ENCODE measurements around the gene IL15RA. TPM values are rescaled to one million over a fixed set of nuclear protein-coding genes. Genes with fewer than 3 reads are reported as not detected.
A peak's percentile ranks its signal among the peaks of the same experiment; 100 is the strongest.

The IL15RA gene
- total and polyA plus RNA-seq, 8 donors, result 4.4 to 46.2 (median 6.8) TPM

DNA sequence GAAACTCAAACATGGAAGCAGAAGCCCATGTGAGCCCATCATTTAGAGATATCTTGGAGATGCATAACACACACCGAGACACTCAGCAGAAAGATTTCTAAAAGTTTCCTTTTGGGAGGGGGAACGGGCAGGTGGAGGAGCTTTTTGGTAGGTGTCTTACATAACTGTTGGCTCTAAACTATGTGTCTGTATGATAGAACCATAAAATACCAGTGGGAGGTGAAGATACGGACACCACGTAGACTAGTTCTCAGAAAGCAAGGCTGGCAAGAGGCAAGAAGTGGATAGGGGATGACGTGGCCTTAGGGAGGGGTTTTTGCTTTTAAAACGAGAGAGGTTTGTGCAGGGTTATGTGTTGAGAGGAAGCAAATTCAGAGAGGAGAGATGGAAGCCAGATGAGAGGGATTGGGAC, 36.5 kb downstream of the IL15RA start:
- peaks cover 0 to 34% of the 10 kb centered on the region in 2 donors for H3K36me3 ChIP-seq
- TF ChIP-seq, protein P1, sequence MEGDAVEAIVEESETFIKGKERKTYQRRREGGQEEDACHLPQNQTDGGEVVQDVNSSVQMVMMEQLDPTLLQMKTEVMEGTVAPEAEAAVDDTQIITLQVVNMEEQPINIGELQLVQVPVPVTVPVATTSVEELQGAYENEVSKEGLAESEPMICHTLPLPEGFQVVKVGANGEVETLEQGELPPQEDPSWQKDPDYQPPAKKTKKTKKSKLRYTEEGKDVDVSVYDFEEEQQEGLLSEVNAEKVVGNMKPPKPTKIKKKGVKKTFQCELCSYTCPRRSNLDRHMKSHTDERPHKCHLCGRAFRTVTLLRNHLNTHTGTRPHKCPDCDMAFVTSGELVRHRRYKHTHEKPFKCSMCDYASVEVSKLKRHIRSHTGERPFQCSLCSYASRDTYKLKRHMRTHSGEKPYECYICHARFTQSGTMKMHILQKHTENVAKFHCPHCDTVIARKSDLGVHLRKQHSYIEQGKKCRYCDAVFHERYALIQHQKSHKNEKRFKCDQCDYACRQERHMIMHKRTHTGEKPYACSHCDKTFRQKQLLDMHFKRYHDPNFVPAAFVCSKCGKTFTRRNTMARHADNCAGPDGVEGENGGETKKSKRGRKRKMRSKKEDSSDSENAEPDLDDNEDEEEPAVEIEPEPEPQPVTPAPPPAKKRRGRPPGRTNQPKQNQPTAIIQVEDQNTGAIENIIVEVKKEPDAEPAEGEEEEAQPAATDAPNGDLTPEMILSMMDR (IDR thresholded peaks at IDR 0.05), result no peak
- no peak for ATAC-seq
- no peak overlapping the region for H3K4me3 ChIP-seq
- H3K27me3 ChIP-seq, result no peaks in the 10 kb centered on the region
- H3K27ac ChIP-seq, result peak overlapping the region; percentile 89 to 92
- intact Hi-C loops (cut with DNase I), result no loop called here
- H3K9me3 ChIP-seq, result no peaks in the 10 kb centered on the region
- DNase-seq, result no peak
- H3K4me1 ChIP-seq, result peaks cover 17 to 43% of the 10 kb centered on the region in 2 donors

GRCh38 chr10:5938291-5938690, 39.1 kb downstream of the IL15RA start:
- TF ChIP-seq, protein P1 (IDR thresholded peaks at IDR 0.05), result no peak
- Histone ChIP-seq H3K4me1 (peaks cover 8 to 18% of the 10 kb centered on the region in 2 donors), H3K27ac (no peak overlapping the region), H3K4me3 (no peak overlapping the region), H3K27me3 (no peaks in the 10 kb centered on the region), H3K36me3 (peaks cover 0 to 51% of the 10 kb centered on the region in 2 donors), H3K9me3 (no peaks in the 10 kb centered on the region)
- intact Hi-C loops (cut with DNase I), result no loop called here
- ATAC-seq, result no peak
- no peak for DNase-seq

DNA sequence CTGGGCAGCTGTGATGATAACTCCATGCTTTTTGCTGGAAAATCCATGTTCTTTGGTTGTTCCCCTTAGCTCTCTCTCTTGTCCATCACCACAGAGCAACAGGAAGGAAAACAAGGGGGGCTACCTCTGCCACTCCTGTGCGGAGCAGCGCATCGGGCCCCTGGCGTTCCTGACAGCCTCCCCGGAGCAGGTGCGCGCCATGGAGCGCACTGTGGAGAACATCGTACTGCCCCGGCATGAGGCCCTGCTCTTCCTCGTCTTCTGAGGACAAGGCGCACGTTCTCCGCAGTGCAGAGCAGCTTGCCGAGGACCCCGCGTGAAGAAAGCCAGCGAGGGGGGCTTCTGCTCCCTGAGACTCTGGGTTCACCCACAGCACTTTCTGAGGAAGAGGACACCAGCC, 40.3 kb downstream of the IL15RA start:
- intact Hi-C loops (cut with DNase I), result no loop called here
- no peak for DNase-seq
- TF ChIP-seq, protein P1 (IDR thresholded peaks at IDR 0.05), result no peak
- ATAC-seq, result no peak
- Histone ChIP-seq H3K27ac (no peak overlapping the region), H3K4me1 (peaks cover 5 to 10% of the 10 kb centered on the region in 2 donors), H3K36me3 (peaks cover 0 to 63% of the 10 kb centered on the region in 2 donors), H3K4me3 (no peak overlapping the region), H3K27me3 (no peaks in the 10 kb centered on the region), H3K9me3 (no peaks in the 10 kb centered on the region)

DNA sequence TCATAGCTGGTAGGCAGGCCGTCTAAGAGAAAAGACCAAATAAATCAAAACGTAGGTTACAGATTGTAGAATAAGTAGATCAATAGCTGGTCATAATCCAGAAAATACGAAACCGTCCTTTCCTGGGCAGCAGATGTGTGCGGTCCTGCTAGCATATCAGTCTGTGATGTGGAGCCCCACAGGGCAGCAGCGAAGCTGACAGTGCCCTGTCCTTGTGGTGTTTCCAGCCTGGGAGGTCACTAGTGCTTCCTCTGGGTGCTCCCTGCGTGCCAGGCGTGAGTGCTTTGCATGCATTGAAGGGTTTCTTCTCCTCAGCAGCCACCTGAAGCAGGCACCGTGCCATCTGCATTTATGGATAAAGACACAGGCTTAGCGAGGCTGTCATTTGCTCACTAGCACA, 41.7 kb downstream of the IL15RA start:
- Histone ChIP-seq H3K4me3 (no peak overlapping the region), H3K9me3 (no peaks in the 10 kb centered on the region), H3K36me3 (peaks cover 0 to 76% of the 10 kb centered on the region in 2 donors), H3K27ac (no peak overlapping the region), H3K4me1 (peaks cover 0 to 4% of the 10 kb centered on the region in 2 donors), H3K27me3 (no peaks in the 10 kb centered on the region)
- DNase-seq (no peak), ATAC-seq (no peak)
- intact Hi-C loops (cut with DNase I), result no loop called here
- TF ChIP-seq, protein P1 (IDR thresholded peaks at IDR 0.05), result no peak

GRCh38 chr10:5933909-5934546, 43.3 kb downstream of the IL15RA start:
- DNase-seq (no peak), ATAC-seq (no peak)
- intact Hi-C loops (cut with DNase I), result no loop called here
- TF ChIP-seq, protein P1 (IDR thresholded peaks at IDR 0.05), result no peak
- Histone ChIP-seq H3K36me3 (peaks cover 0 to 91% of the 10 kb centered on the region in 2 donors), H3K4me1 (peaks cover 0 to 4% of the 10 kb centered on the region in 2 donors), H3K9me3 (no peaks in the 10 kb centered on the region), H3K27me3 (no peaks in the 10 kb centered on the region), H3K27ac (peak overlapping the region in 1 of 2 donors; percentile 23), H3K4me3 (no peak overlapping the region)
